Measurements from ENCODE around the gene AUP1.
"Not testable (repeated sequence)": the region's sequence is repeated elsewhere in the genome, so short reads cannot be mapped to it uniquely, and the experiment has no call there.

AUP1 gene

GRCh38 chr2:74529357-74530238 lies at the start of gene AUP1, which contains the start of gene HTRA2:
Gene AUP1, minus strand, starts transcription at chr2:74529706. Its CDS starts 77 bp downstream, at chr2:74529629.
Gene HTRA2, plus strand, starts transcription at chr2:74529933. Its CDS starts 74 bp downstream, at chr2:74530007.
- DNase-seq (ENCODE audit: low spot score): peak; percentile 99

- DNase-seq (ENCODE audit: low spot score): no peak
Observed at GRCh38 chr2:74578408-74578807, 48.9 kb upstream of the AUP1 start.

GRCh38 chr2:74577448-74577847 lies 47.9 kb upstream of the AUP1 start:
- peak; percentile 39 for DNase-seq (ENCODE audit: low spot score)

GRCh38 chr2:74576863-74577229 lies 47.3 kb upstream of the AUP1 start:
- peak; percentile 74 for DNase-seq (ENCODE audit: low spot score)

GRCh38 chr2:74576211-74576862 lies 46.8 kb upstream of the AUP1 start:
- DNase-seq (ENCODE audit: low spot score): peak; percentile 35

GRCh38 chr2:74575320-74575719 lies 45.8 kb upstream of the AUP1 start:
- DNase-seq (ENCODE audit: low spot score): no peak

- DNase-seq (ENCODE audit: low spot score): peak; percentile 60
Observed at GRCh38 chr2:74573747-74574562, 44.4 kb upstream of the AUP1 start.

- no peak for DNase-seq (ENCODE audit: low spot score)
Observed at GRCh38 chr2:74572178-74572925, 42.8 kb upstream of the AUP1 start.

- DNase-seq (ENCODE audit: low spot score): no peak
Observed at GRCh38 chr2:74571058-74571457, 41.6 kb upstream of the AUP1 start.

- no peak for DNase-seq (ENCODE audit: low spot score)
Observed at GRCh38 chr2:74569686-74570085, 40.2 kb upstream of the AUP1 start.

GRCh38 chr2:74567881-74568280 lies 38.4 kb upstream of the AUP1 start:
- DNase-seq (ENCODE audit: low spot score): no peak

GRCh38 chr2:74566754-74567085 lies 37.2 kb upstream of the AUP1 start:
- DNase-seq (ENCODE audit: low spot score): no peak

- DNase-seq (ENCODE audit: low spot score): no peak
Observed at GRCh38 chr2:74566076-74566753, 36.7 kb upstream of the AUP1 start.

- no peak for DNase-seq (ENCODE audit: low spot score)
Observed at GRCh38 chr2:74564222-74564621, 34.7 kb upstream of the AUP1 start.

- no peak for DNase-seq (ENCODE audit: low spot score)
Observed at GRCh38 chr2:74562126-74562775, 32.7 kb upstream of the AUP1 start.

GRCh38 chr2:74561022-74561421 lies 31.5 kb upstream of the AUP1 start:
- not testable (repeated sequence) for DNase-seq (ENCODE audit: low spot score)

GRCh38 chr2:74560591-74560990 lies 31.1 kb upstream of the AUP1 start:
- no peak for DNase-seq (ENCODE audit: low spot score)

- no peak for DNase-seq (ENCODE audit: low spot score)
Observed at GRCh38 chr2:74559912-74560311, 30.4 kb upstream of the AUP1 start.

GRCh38 chr2:74558284-74559230 lies 29.1 kb upstream of the AUP1 start:
- DNase-seq (ENCODE audit: low spot score): no peak
